Rectal smooth muscle tissue (tissue), 1 donor: ENCODE results near the gene PHF2.

Experiments used
- H3K27ac ChIP-seq: one replicate; pipeline ENCODE4 v1.7.0; 2013; ENCODE audit warnings: low read depth, low read length, inconsistent platforms
- H3K27me3 ChIP-seq: one replicate; pipeline ENCODE4 v1.7.0; 2013; ENCODE audit warnings: low read length; ENCODE audit not compliant: control insufficient read depth, insufficient read depth
- H3K36me3 ChIP-seq: one replicate; pipeline ENCODE4 v1.7.0; 2013; ENCODE audit warnings: low read length; ENCODE audit not compliant: control insufficient read depth, insufficient read depth
- H3K4me1 ChIP-seq: one replicate; pipeline ENCODE4 v1.7.0; 2013; ENCODE audit warnings: low read length; ENCODE audit not compliant: control insufficient read depth, insufficient read depth
- H3K4me3 ChIP-seq: one replicate; pipeline ENCODE4 v1.7.0; 2013; ENCODE audit warnings: low read length
- H3K9ac ChIP-seq: one replicate; pipeline ENCODE4 v1.7.0; 2013; ENCODE audit warnings: low read length

PHF2 gene

DNA sequence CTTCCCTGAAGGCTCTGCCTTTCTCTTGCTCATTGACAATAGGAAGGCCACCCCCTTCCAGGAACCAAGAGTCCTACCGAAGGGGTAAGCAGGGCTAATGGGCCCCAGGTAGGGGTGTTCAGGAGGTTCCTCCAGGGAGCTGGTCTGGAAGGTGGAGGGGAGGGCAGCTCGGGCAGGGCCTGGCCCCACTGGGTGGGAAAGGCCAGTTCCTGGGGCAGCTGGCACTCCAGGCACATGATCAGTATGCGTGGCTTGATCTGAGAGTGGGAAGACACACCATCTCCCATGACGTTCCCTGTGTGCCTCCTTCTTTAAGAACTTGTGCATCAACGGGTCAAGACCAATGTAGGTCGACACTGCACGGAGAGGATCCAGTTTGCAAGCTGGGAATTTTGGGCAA is 149.8 kb downstream of the PHF2 start:
- no peak overlapping the region for H3K4me3 ChIP-seq
- no peak overlapping the region for H3K27ac ChIP-seq
- peaks cover 7% of the 10 kb centered on the region for H3K27me3 ChIP-seq

More for the DNA sequence above, 149.8 kb downstream of the PHF2 start:
- H3K4me1 ChIP-seq: peaks cover 9% of the 10 kb centered on the region
- H3K36me3 ChIP-seq: no peaks in the 10 kb centered on the region
- no peak overlapping the region for H3K9ac ChIP-seq
